Endothelial cell of umbilical vein (primary cell): ENCODE measurements around the gene GXYLT2. TPM values are rescaled to one million over a fixed set of nuclear protein-coding genes. Genes with fewer than 3 reads are reported as not detected.

Experiments
- BruUV-seq: library from RNA; stranded (reverse); fragments of 400-500 nt; replicated peaks from 2 replicates; lab custom pipeline; 2021; lab: Mats Ljungman, UMichigan
- CTCF ChIA-PET: fragments of 300-600, 350-600 bp; sonication (Branson Sonifier 250); formaldehyde crosslinking; loops from one replicate; lab custom pipeline; 2021; ENCODE audit warnings: antibody characterized with exemption, inconsistent platforms; lab: Charles Lee
- POLR2A ChIA-PET: fragments of 300-600, 350-600 bp; sonication (Branson Sonifier 250); formaldehyde crosslinking; loops from one replicate; lab custom pipeline; 2021; ENCODE audit warnings: antibody characterized with exemption, inconsistent platforms; lab: Charles Lee
- DNase-seq: peaks from one replicate; pipeline ENCODE4 v3.0.0-alpha.2; 2011; ENCODE audit warnings: low read depth, low spot score
- FAIRE-seq: peaks from 2 replicates; lab custom pipeline; 2011; peaks lifted over from hg19 to GRCh38; lab: Jason Lieb, UNC
- H2AFZ ChIP-seq: 2 replicates; pipeline ENCODE4 v1.6.0; 2012; ENCODE audit warnings: low read depth, low read length, control low read depth, inconsistent platforms
- H3K27ac ChIP-seq: 2 replicates; pipeline ENCODE4 v1.5.1; 2011; ENCODE audit warnings: low read depth, mild to moderate bottlenecking, control low read depth, low read length, moderate library complexity; ENCODE audit not compliant: insufficient read depth
- H3K27me3 ChIP-seq, 2 experiments: 2 replicates each; pipeline versions ENCODE4 v1.6.0 to v1.6.1; 2011; ENCODE audit warnings: low read length in 2 of 2, mixed read lengths in 1 of 2; ENCODE audit not compliant: control insufficient read depth in 2 of 2, insufficient read depth in 2 of 2
- H3K36me3 ChIP-seq, 2 experiments: 2 replicates in 1 of 2; 3 replicates in 1 of 2; pipeline ENCODE4 v1.5.1; 2011; ENCODE audit warnings: low read length in 2 of 2, mild to moderate bottlenecking in 1 of 2, moderate library complexity in 1 of 2; ENCODE audit not compliant: control insufficient read depth in 2 of 2, insufficient read depth in 2 of 2; ENCODE audit errors: extremely low read depth in 1 of 2
- H3K4me1 ChIP-seq: 3 replicates; pipeline ENCODE4 v1.5.1; 2011; ENCODE audit warnings: mild to moderate bottlenecking, low read length; ENCODE audit not compliant: control insufficient read depth, insufficient read depth; ENCODE audit errors: extremely low read depth
- H3K4me2 ChIP-seq: 2 replicates; pipeline ENCODE4 v1.6.1; 2011; ENCODE audit warnings: low read length, control low read depth, mixed read lengths; ENCODE audit not compliant: insufficient read depth
- H3K4me3 ChIP-seq, 3 experiments: fragments of 200-600 bp in 1 of 3; sonication (generic), shearing (Covaris generic) in 1 of 3; replicated peaks in 1 of 3; 2 replicates each; pipeline ENCODE4 v1.5.1; 2011 to 2016; ENCODE audit warnings: control low read depth in 3 of 3, low read length in 3 of 3, mild to moderate bottlenecking in 2 of 3, inconsistent platforms in 1 of 3, low read depth in 1 of 3, moderate library complexity in 1 of 3; ENCODE audit not compliant: insufficient read depth in 1 of 3
- H3K79me2 ChIP-seq: 2 replicates; pipeline ENCODE4 v1.6.0; 2012; ENCODE audit warnings: low read length, inconsistent platforms; ENCODE audit not compliant: control insufficient read depth, insufficient read depth
- H3K9ac ChIP-seq: replicated peaks from 2 replicates; pipeline ENCODE3; 2011; ENCODE audit warnings: low read length, control low read depth; ENCODE audit not compliant: insufficient read depth; ENCODE audit errors: extremely low read depth
- H3K9me1 ChIP-seq: replicated peaks from 3 replicates; pipeline ENCODE4 v1.6.0; 2011; ENCODE audit warnings: mild to moderate bottlenecking, low read length; ENCODE audit not compliant: control insufficient read depth, insufficient read depth; ENCODE audit errors: extremely low read depth
- H3K9me3 ChIP-seq: replicated peaks from 2 replicates; pipeline ENCODE4 v1.5.1; 2012; ENCODE audit warnings: low read length, inconsistent platforms; ENCODE audit not compliant: control insufficient read depth, insufficient read depth
- H4K20me1 ChIP-seq: replicated peaks from 2 replicates; pipeline ENCODE3; 2011; ENCODE audit warnings: mild to moderate bottlenecking, low read length; ENCODE audit not compliant: control insufficient read depth, insufficient read depth; ENCODE audit errors: extremely low read depth
- EZH2 ChIP-seq: IDR thresholded peaks from 2 replicates; pipeline ENCODE4 v1.6.1; 2012; ENCODE audit warnings: borderline replicate concordance, low read depth, mild to moderate bottlenecking, moderate library complexity, low read length, inconsistent platforms; ENCODE audit not compliant: severe bottlenecking
- FOS ChIP-seq: IDR thresholded peaks from 2 replicates; pipeline ENCODE4 v1.6.1; 2011; ENCODE audit warnings: mild to moderate bottlenecking, low read length, moderate library complexity, borderline replicate concordance; ENCODE audit not compliant: insufficient read depth
- GATA2 ChIP-seq: IDR thresholded peaks from 2 replicates; pipeline ENCODE4 v1.7.0; 2011; ENCODE audit warnings: low read depth, mild to moderate bottlenecking, moderate library complexity, mixed read lengths, low read length; ENCODE audit not compliant: insufficient read length, insufficient read depth
- JUN ChIP-seq: IDR thresholded peaks from 2 replicates; pipeline ENCODE4 v1.6.1; 2011; ENCODE audit warnings: borderline replicate concordance, low read depth; ENCODE audit not compliant: insufficient read length, insufficient read depth
- MYC ChIP-seq: IDR thresholded peaks from one replicate; pipeline ENCODE4 v1.6.1; 2011; ENCODE audit warnings: mild to moderate bottlenecking, low read depth, low read length
- POLR2A ChIP-seq: IDR thresholded peaks from 2 replicates; pipeline ENCODE4 v1.6.1; 2012; ENCODE audit warnings: low read depth, mild to moderate bottlenecking, control low read depth, low read length
- POLR2AphosphoS5 ChIP-seq: IDR thresholded peaks from 2 replicates; pipeline ENCODE4 v1.6.1; 2012; ENCODE audit warnings: low read depth, mild to moderate bottlenecking, control low read depth, low read length, moderate library complexity; ENCODE audit not compliant: insufficient read depth
- dilution Hi-C: fragments of 300-500 bp; cut with MboI; formaldehyde crosslinking; loops from one replicate; pipeline ENCODE4 v1.15.0; 2019; ENCODE audit warnings: low sequenced_read_pairs; ENCODE audit not compliant: extremely low pct_ligation_motif_present
- intact Hi-C: fragments of 100-400 bp; cut with micrococcal nuclease; formaldehyde crosslinking; loops from one replicate; pipeline ENCODE4 v1.10.0; 2022
- polyA plus RNA-seq, 4 experiments: library from polyadenylated mRNA; depleted of rRNA in 3 of 4; stranded (reverse) in 3 of 4; unstranded in 1 of 4; fragments of >200 nt; gene quantifications; 2 replicates each; pipeline versions ENCODE4 v1.2.1 to v1.2.3, GENCODE V29; 2011 to 2012; ENCODE audit warnings: missing spikeins in 1 of 4
- total RNA-seq: library from RNA; stranded (reverse); gene quantifications from 2 replicates; pipeline ENCODE4 v1.2.3, GENCODE V29; 2021
- TF ChIP-seq, protein P1 (sequence below), 2 donors: IDR thresholded peaks; 1 replicate in 1 of 2; 2 replicates in 1 of 2; pipeline ENCODE4 v1.5.1; 2011; ENCODE audit warnings: low read length in 2 of 2, mild to moderate bottlenecking in 2 of 2, moderate library complexity in 2 of 2, control low read depth in 1 of 2, inconsistent platforms in 1 of 2, low read depth in 1 of 2; ENCODE audit not compliant: insufficient read depth in 1 of 2; ENCODE audit errors: extremely low read depth in 1 of 2
- TF ChIP-seq, protein P2 (sequence below): IDR thresholded peaks from 2 replicates; pipeline ENCODE4 v1.6.1; 2011; ENCODE audit not compliant: insufficient read depth, insufficient read length

Gene GXYLT2
- total and polyA plus RNA-seq, 2 donors (not counting 3 experiments of a cell fraction or from before 2014, with no cell fraction given), result 0.07 to 0.24 TPM

DNA sequence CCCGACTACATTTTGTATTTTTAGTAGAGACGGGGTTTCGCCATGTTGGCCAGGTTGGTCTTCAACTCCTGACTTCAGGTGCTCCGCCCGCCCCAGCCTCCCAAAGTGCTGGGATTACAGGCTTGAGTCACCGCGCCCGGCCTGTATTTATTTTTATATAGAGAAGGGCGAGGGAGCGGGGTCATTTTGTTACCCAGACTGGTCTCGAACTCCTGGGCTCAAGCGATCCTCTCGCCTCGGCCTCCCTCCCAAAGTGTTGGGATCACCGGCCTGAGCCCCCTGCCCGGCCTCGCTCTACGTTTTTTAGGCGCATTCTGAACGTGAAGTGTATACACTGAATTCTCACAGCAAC is 108.3 kb downstream of the GXYLT2 start:
- dilution Hi-C loops, result no loop called here
- Histone ChIP-seq H3K4me1 (peaks cover 27% of the 10 kb centered on the region), H3K9me3 (no peaks in the 10 kb centered on the region), H3K4me2 (peak overlapping the region; percentile 76), H3K27me3 (no peaks in the 10 kb centered on the region), H3K79me2 (peaks cover 42% of the 10 kb centered on the region), H2AFZ (peak overlapping the region; percentile 99), H4K20me1 (peaks cover 15% of the 10 kb centered on the region), H3K9ac (peak overlapping the region; percentile 80), H3K36me3 (peaks cover 0 to 9% of the 10 kb centered on the region in 2 experiments), H3K9me1 (no peaks in the 10 kb centered on the region), H3K4me3 (peak overlapping the region in 2 of 3 experiments; percentile 42 to 69), H3K27ac (peak overlapping the region; percentile 70)
- no peak for DNase-seq
- ChIA-PET CTCF (interaction anchor here (1.5 to 8.8 kb wide), 3 partner anchors 11 to 60 kb away, joined by 3 to 69 read pairs (median 5); no protein-coding TSS in a partner anchor), POLR2A (no interaction called here)
- no TSS peak for BruUV-seq
- FAIRE-seq, result no peak
- intact Hi-C loops, result loop anchor here (2.0 kb wide), 2 partner anchors 61 to 147 kb away; partner anchors contain the start of gene SHQ1
- no peak for TF ChIP-seq GATA2
- TF ChIP-seq, protein P1, sequence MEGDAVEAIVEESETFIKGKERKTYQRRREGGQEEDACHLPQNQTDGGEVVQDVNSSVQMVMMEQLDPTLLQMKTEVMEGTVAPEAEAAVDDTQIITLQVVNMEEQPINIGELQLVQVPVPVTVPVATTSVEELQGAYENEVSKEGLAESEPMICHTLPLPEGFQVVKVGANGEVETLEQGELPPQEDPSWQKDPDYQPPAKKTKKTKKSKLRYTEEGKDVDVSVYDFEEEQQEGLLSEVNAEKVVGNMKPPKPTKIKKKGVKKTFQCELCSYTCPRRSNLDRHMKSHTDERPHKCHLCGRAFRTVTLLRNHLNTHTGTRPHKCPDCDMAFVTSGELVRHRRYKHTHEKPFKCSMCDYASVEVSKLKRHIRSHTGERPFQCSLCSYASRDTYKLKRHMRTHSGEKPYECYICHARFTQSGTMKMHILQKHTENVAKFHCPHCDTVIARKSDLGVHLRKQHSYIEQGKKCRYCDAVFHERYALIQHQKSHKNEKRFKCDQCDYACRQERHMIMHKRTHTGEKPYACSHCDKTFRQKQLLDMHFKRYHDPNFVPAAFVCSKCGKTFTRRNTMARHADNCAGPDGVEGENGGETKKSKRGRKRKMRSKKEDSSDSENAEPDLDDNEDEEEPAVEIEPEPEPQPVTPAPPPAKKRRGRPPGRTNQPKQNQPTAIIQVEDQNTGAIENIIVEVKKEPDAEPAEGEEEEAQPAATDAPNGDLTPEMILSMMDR (IDR thresholded peaks at IDR 0.05; ENCODE audit: extremely low read depth in 1 of 2, insufficient read depth in 1 of 2, low read depth in 1 of 2, low read length in 2 of 2), result no peak
- TF ChIP-seq POLR2AphosphoS5, result no peak
- TF ChIP-seq EZH2, result no peak
- no peak for TF ChIP-seq FOS
- TF ChIP-seq POLR2A, result no peak
- no peak for TF ChIP-seq JUN
- TF ChIP-seq, protein P2, sequence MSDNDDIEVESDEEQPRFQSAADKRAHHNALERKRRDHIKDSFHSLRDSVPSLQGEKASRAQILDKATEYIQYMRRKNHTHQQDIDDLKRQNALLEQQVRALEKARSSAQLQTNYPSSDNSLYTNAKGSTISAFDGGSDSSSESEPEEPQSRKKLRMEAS, result no peak
- TF ChIP-seq MYC, result no peak
